ENCODE results near the gene SMAD3.

Gene SMAD3

GRCh38 chr15:67176195-67176971 is 111.0 kb downstream of the SMAD3 start:
- in situ Hi-C loops (cut with MboI; ENCODE audit: low sequenced_read_pairs), result no loop called here

- in situ Hi-C loops (cut with MboI; ENCODE audit: low sequenced_read_pairs), result no loop called here
Observed at GRCh38 chr15:67177752-67178151, 112.3 kb downstream of the SMAD3 start.

- in situ Hi-C loops (cut with MboI; ENCODE audit: low sequenced_read_pairs), result no loop called here
Observed at GRCh38 chr15:67178569-67179210, 113.3 kb downstream of the SMAD3 start.

GRCh38 chr15:67179411-67179995 is 114.1 kb downstream of the SMAD3 start:
- in situ Hi-C loops (cut with MboI; ENCODE audit: low sequenced_read_pairs), result no loop called here

- in situ Hi-C loops (cut with MboI; ENCODE audit: low sequenced_read_pairs), result no loop called here
Observed at GRCh38 chr15:67180035-67180434, 114.6 kb downstream of the SMAD3 start.

GRCh38 chr15:67180514-67181191 is 115.3 kb downstream of the SMAD3 start:
- in situ Hi-C loops (cut with MboI; ENCODE audit: low sequenced_read_pairs), result no loop called here

- in situ Hi-C loops (cut with MboI; ENCODE audit: low sequenced_read_pairs), result no loop called here
Observed at GRCh38 chr15:67181221-67181639, 115.8 kb downstream of the SMAD3 start.

- in situ Hi-C loops (cut with MboI; ENCODE audit: low sequenced_read_pairs), result no loop called here
Observed at GRCh38 chr15:67183443-67184169, 118.2 kb downstream of the SMAD3 start.

- in situ Hi-C loops (cut with MboI; ENCODE audit: low sequenced_read_pairs), result no loop called here
Observed at GRCh38 chr15:67184208-67184925, 119.0 kb downstream of the SMAD3 start.

- in situ Hi-C loops (cut with MboI; ENCODE audit: low sequenced_read_pairs), result no loop called here
Observed at GRCh38 chr15:67185051-67185450, 119.6 kb downstream of the SMAD3 start.

- in situ Hi-C loops (cut with MboI; ENCODE audit: low sequenced_read_pairs), result no loop called here
Observed at GRCh38 chr15:67185621-67186225, 120.3 kb downstream of the SMAD3 start.

GRCh38 chr15:67186226-67186649 is 120.8 kb downstream of the SMAD3 start:
- in situ Hi-C loops (cut with MboI; ENCODE audit: low sequenced_read_pairs), result no loop called here

GRCh38 chr15:67186688-67187087 is 121.3 kb downstream of the SMAD3 start:
- in situ Hi-C loops (cut with MboI; ENCODE audit: low sequenced_read_pairs), result no loop called here

GRCh38 chr15:67187351-67187854 is 122.0 kb downstream of the SMAD3 start:
- in situ Hi-C loops (cut with MboI; ENCODE audit: low sequenced_read_pairs), result no loop called here

- in situ Hi-C loops (cut with MboI; ENCODE audit: low sequenced_read_pairs), result no loop called here
Observed at GRCh38 chr15:67188551-67189218, 123.3 kb downstream of the SMAD3 start.

GRCh38 chr15:67189326-67190051 is 124.1 kb downstream of the SMAD3 start:
- in situ Hi-C loops (cut with MboI; ENCODE audit: low sequenced_read_pairs), result no loop called here

- in situ Hi-C loops (cut with MboI; ENCODE audit: low sequenced_read_pairs), result no loop called here
Observed at GRCh38 chr15:67190326-67190725, 124.9 kb downstream of the SMAD3 start.

- in situ Hi-C loops (cut with MboI; ENCODE audit: low sequenced_read_pairs), result no loop called here
Observed at GRCh38 chr15:67190813-67191212, 125.4 kb downstream of the SMAD3 start.

All from hTERT RPE-1 (cell line).